Measurements from ENCODE around the gene CARMIL1. TPM values are rescaled to one million over a fixed set of nuclear protein-coding genes. Genes with fewer than 3 reads are reported as not detected.

CARMIL1 gene
- total RNA-seq, 2 donors from 2014 or later, result 28.7 to 31.6 TPM

DNA sequence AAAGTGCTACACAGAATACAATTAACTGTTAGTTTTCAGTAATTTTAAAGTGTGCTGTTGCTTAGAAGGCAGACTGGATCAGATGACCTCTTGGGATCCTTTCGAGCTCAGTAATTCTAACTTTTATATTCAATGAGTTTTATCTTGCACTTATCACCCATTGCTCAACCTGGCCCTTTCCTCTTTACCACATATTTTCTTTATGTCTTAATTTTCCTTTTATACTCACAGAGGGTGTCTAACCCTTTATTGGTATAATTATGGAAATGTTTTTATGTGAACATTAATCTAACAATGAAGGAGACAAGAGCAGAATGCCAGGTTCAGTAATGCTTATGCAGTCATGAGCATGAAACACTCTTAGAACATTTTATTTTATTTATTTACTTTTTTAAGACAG, 39.7 kb upstream of the CARMIL1 start:
- no peak overlapping the region for H3K9ac ChIP-seq (ENCODE audit: extremely low read depth, low read length, poor library complexity, severe bottlenecking)
- no peak overlapping the region for H3K27ac ChIP-seq (ENCODE audit: low read depth, low read length)
- H3K4me3 Mint-ChIP-seq, result no peak overlapping the region
- WGBS, 2 experiments (ENCODE audit: insufficient coverage in 1 of 2, insufficient read length in 1 of 2), result 94 to 100% methylated on average over 1 of the region's 1 CpG
- H3K4me1 ChIP-seq (ENCODE audit: control insufficient read depth, insufficient read depth, low read length), result no peaks in the 10 kb centered on the region
- no peaks in the 10 kb centered on the region for H3K27me3 ChIP-seq (ENCODE audit: control insufficient read depth, insufficient read depth, low read length, poor library complexity, severe bottlenecking)
- H3K9me3 Mint-ChIP-seq, result no peaks in the 10 kb centered on the region
- H3K36me3 Mint-ChIP-seq (ENCODE audit: low read depth), result no peaks in the 10 kb centered on the region
- H3K4me3 ChIP-seq (ENCODE audit: low read length), result no peak overlapping the region
- no peaks in the 10 kb centered on the region for H3K9me3 ChIP-seq (ENCODE audit: control insufficient read depth, low read length)
- TF ChIP-seq, protein P1, sequence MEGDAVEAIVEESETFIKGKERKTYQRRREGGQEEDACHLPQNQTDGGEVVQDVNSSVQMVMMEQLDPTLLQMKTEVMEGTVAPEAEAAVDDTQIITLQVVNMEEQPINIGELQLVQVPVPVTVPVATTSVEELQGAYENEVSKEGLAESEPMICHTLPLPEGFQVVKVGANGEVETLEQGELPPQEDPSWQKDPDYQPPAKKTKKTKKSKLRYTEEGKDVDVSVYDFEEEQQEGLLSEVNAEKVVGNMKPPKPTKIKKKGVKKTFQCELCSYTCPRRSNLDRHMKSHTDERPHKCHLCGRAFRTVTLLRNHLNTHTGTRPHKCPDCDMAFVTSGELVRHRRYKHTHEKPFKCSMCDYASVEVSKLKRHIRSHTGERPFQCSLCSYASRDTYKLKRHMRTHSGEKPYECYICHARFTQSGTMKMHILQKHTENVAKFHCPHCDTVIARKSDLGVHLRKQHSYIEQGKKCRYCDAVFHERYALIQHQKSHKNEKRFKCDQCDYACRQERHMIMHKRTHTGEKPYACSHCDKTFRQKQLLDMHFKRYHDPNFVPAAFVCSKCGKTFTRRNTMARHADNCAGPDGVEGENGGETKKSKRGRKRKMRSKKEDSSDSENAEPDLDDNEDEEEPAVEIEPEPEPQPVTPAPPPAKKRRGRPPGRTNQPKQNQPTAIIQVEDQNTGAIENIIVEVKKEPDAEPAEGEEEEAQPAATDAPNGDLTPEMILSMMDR (conservative IDR thresholded peaks at IDR 0.05), result no peak
- H3K27me3 Mint-ChIP-seq (ENCODE audit: insufficient read depth), result no peaks in the 10 kb centered on the region
- no peaks in the 10 kb centered on the region for H3K36me3 ChIP-seq (ENCODE audit: control insufficient read depth, insufficient read depth, low read length)
- DNase-seq, result no peak
- no peak overlapping the region for H3K27ac Mint-ChIP-seq
- no peaks in the 10 kb centered on the region for H3K4me1 Mint-ChIP-seq

DNA sequence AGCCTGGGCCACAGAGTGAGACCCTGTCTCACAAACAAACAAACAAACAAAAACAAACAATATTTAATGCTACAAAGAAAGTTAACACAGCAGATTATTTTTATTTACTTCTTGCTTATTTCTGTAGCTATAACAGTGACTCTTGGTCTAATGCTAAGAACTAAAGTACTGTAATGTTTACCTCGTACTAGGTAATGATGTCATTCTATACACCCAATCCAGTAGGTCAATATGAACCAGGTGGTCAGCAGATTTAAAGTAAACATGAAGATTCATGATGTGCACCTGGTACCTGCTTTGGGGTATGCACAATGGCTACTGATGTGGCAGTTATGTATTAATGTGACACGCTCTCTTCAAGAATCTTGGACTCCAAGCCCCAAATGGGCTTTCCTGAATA, 36.6 kb upstream of the CARMIL1 start:
- Mint-ChIP-seq H3K27me3 (ENCODE audit: insufficient read depth) (no peaks in the 10 kb centered on the region), H3K9me3 (no peaks in the 10 kb centered on the region), H3K4me3 (no peak overlapping the region), H3K27ac (no peak overlapping the region), H3K36me3 (ENCODE audit: low read depth) (no peaks in the 10 kb centered on the region), H3K4me1 (no peaks in the 10 kb centered on the region)
- DNase-seq, result no peak
- H3K4me1 ChIP-seq (ENCODE audit: control insufficient read depth, insufficient read depth, low read length), result no peaks in the 10 kb centered on the region
- no peak overlapping the region for H3K9ac ChIP-seq (ENCODE audit: extremely low read depth, low read length, poor library complexity, severe bottlenecking)
- no peak overlapping the region for H3K4me3 ChIP-seq (ENCODE audit: low read length)
- H3K36me3 ChIP-seq (ENCODE audit: control insufficient read depth, insufficient read depth, low read length), result no peaks in the 10 kb centered on the region
- TF ChIP-seq, protein P1 (conservative IDR thresholded peaks at IDR 0.05), result no peak
- no peak overlapping the region for H3K27ac ChIP-seq (ENCODE audit: low read depth, low read length)
- no peaks in the 10 kb centered on the region for H3K27me3 ChIP-seq (ENCODE audit: control insufficient read depth, insufficient read depth, low read length, poor library complexity, severe bottlenecking)
- no peaks in the 10 kb centered on the region for H3K9me3 ChIP-seq (ENCODE audit: control insufficient read depth, low read length)
- 95 to 100% methylated on average over 1 to 2 of the region's 2 CpGs for WGBS, 2 experiments (ENCODE audit: insufficient coverage in 1 of 2, insufficient read length in 1 of 2)

DNA sequence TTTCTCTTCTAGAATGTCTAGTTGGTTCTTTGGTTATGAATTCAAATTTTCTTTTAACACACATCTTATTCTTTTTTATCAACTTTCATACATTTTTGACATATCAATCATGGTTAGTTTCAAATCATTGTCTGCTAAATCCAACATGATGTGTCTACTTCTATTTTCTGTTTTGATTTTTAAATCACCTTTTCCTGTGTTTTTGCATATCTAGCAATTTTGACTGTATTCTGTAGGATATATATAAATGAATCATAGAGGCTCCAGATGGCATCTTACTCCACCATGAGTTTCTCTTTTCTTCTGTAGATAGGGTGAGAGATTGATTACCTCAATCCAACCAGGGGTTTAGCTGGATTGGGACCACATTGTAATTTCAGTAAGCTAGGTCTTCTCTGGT, 34.3 kb upstream of the CARMIL1 start:
- H3K36me3 Mint-ChIP-seq (ENCODE audit: low read depth), result no peaks in the 10 kb centered on the region
- H3K27me3 Mint-ChIP-seq (ENCODE audit: insufficient read depth), result no peaks in the 10 kb centered on the region
- Histone ChIP-seq H3K4me1 (ENCODE audit: control insufficient read depth, insufficient read depth, low read length) (no peaks in the 10 kb centered on the region), H3K27me3 (ENCODE audit: control insufficient read depth, insufficient read depth, low read length, poor library complexity, severe bottlenecking) (no peaks in the 10 kb centered on the region), H3K9ac (ENCODE audit: extremely low read depth, low read length, poor library complexity, severe bottlenecking) (no peak overlapping the region), H3K4me3 (ENCODE audit: low read length) (no peak overlapping the region), H3K9me3 (ENCODE audit: control insufficient read depth, low read length) (no peaks in the 10 kb centered on the region), H3K27ac (ENCODE audit: low read depth, low read length) (no peak overlapping the region), H3K36me3 (ENCODE audit: control insufficient read depth, insufficient read depth, low read length) (no peaks in the 10 kb centered on the region)
- H3K4me3 Mint-ChIP-seq, result no peak overlapping the region
- H3K9me3 Mint-ChIP-seq, result no peaks in the 10 kb centered on the region
- H3K27ac Mint-ChIP-seq, result no peak overlapping the region
- TF ChIP-seq, protein P1 (conservative IDR thresholded peaks at IDR 0.05), result no peak
- no peak for DNase-seq
- H3K4me1 Mint-ChIP-seq, result no peaks in the 10 kb centered on the region

Measured in endodermal cell (in vitro differentiated cells).